HEK293T (cell line): ENCODE data around the gene NXPE3.

Experiments
- ELF4 ChIP-seq: fragments of 450-650 bp; IDR thresholded peaks from 2 replicates; pipeline ENCODE4 v1.6.1; 2017; ENCODE audit warnings: antibody characterized with exemption
- FOXK2 ChIP-seq: fragments of 450-650 bp; IDR thresholded peaks from 2 replicates; pipeline ENCODE4 v1.6.1; 2016; ENCODE audit warnings: mild to moderate bottlenecking
- FOXM1 ChIP-seq: fragments of 450-650 bp; IDR thresholded peaks from 2 replicates; pipeline ENCODE4 v1.6.1; 2017; ENCODE audit warnings: mild to moderate bottlenecking, borderline replicate concordance
- LEF1 ChIP-seq: fragments of 450-650 bp; IDR thresholded peaks from 2 replicates; pipeline ENCODE4 v1.6.1; 2017; ENCODE audit warnings: mild to moderate bottlenecking, borderline replicate concordance
- PKNOX1 ChIP-seq: fragments of 450-650 bp; IDR thresholded peaks from 2 replicates; pipeline ENCODE4 v1.6.1; 2016

GRCh38 chr3:101824702-101825101 lies 45.7 kb downstream of the NXPE3 start:
- no peak for TF ChIP-seq FOXK2
- no peak for TF ChIP-seq LEF1
- no peak for TF ChIP-seq FOXM1
- TF ChIP-seq ELF4, result no peak
- TF ChIP-seq PKNOX1, result no peak
